Natural killer cell (primary cell): ENCODE data around the gene NUAK1. TPM values are rescaled to one million over a fixed set of nuclear protein-coding genes. Genes with fewer than 3 reads are reported as not detected.

Source experiments
- ATAC-seq, 3 donors: fragments of 150-1000 bp in 2 of 3; fragments of 200-7000 bp in 1 of 3; cut with Tn5 transposase; 1 replicate in 1 of 3; 2 replicates in 2 of 3; pipeline ENCODE4 v1.10.0; 2021; ENCODE audit warnings: mild to moderate bottlenecking in 2 of 3, moderate library complexity in 2 of 3
- DNase-seq, 2 donors: peaks; one replicate each; pipeline versions ENCODE4 v3.0.0 to v3.0.0-alpha.2; 2013 to 2021; ENCODE audit warnings: mixed read lengths in 1 of 2
- H3K27ac ChIP-seq: one replicate; pipeline ENCODE4 v1.5.1; 2013; ENCODE audit warnings: mild to moderate bottlenecking, low read length
- H3K27me3 ChIP-seq: one replicate; pipeline ENCODE4 v1.6.1; 2013; ENCODE audit warnings: low read length; ENCODE audit not compliant: control insufficient read depth, insufficient read depth
- H3K36me3 ChIP-seq: one replicate; pipeline ENCODE4 v1.6.1; 2013; ENCODE audit warnings: low read length; ENCODE audit not compliant: control insufficient read depth, insufficient read depth
- H3K4me1 ChIP-seq: one replicate; pipeline ENCODE4 v1.6.1; 2013; ENCODE audit warnings: low read length; ENCODE audit not compliant: control insufficient read depth, insufficient read depth
- H3K4me3 ChIP-seq: one replicate; pipeline ENCODE4 v1.5.1; 2013; ENCODE audit warnings: low read length
- H3K9me3 ChIP-seq: one replicate; pipeline ENCODE4 v1.6.1; 2013; ENCODE audit warnings: low read length; ENCODE audit not compliant: control insufficient read depth, insufficient read depth
- H3K27ac Mint-ChIP-seq, 2 donors: one replicate each; pipeline ENCODE4 v1.8.0; 2022; ENCODE audit warnings: mild to moderate bottlenecking in 2 of 2, mixed read lengths in 2 of 2, moderate library complexity in 1 of 2
- H3K27me3 Mint-ChIP-seq, 2 donors: one replicate each; pipeline ENCODE4 v1.8.0; 2022; ENCODE audit warnings: low read depth in 2 of 2, mixed read lengths in 2 of 2
- H3K36me3 Mint-ChIP-seq: one replicate; pipeline ENCODE4 v1.8.0; 2022; ENCODE audit warnings: mixed read lengths
- H3K4me1 Mint-ChIP-seq, 2 donors: one replicate each; pipeline ENCODE4 v1.8.0; 2022; ENCODE audit warnings: mixed read lengths in 2 of 2
- H3K4me3 Mint-ChIP-seq: one replicate; pipeline ENCODE4 v1.8.0; 2022; ENCODE audit warnings: mild to moderate bottlenecking, moderate library complexity, mixed read lengths
- H3K9me3 Mint-ChIP-seq, 2 donors: one replicate each; pipeline ENCODE4 v1.8.0; 2022; ENCODE audit warnings: mixed read lengths in 2 of 2
- WGBS: methylation state at CpG from one replicate; pipeline ENCODE4 v1.1.7; 2013; ENCODE audit warnings: missing lambda C conversion rate; ENCODE audit not compliant: insufficient coverage; 5-methylcytosine and 5-hydroxymethylcytosine counted together
- intact Hi-C: fragments of 100-400 bp; cut with micrococcal nuclease; formaldehyde crosslinking; loops from one replicate; pipeline ENCODE4 v1.14.2; 2022
- total RNA-seq, 4 donors: library from RNA; stranded (reverse); fragments of 120-200 nt in 1 of 4; gene quantifications; one replicate each; pipeline versions ENCODE4 v1.2.3 to v1.2.4, GENCODE V29; 2013 to 2022
- TF ChIP-seq, protein P1 (sequence below): fragments of 200-600 bp; IDR thresholded peaks from one replicate; pipeline ENCODE4 v1.8.0; 2022; ENCODE audit warnings: antibody characterized with exemption

NUAK1 gene
- total RNA-seq, 3 donors from 2014 or later (not counting 1 experiment from before 2014, with no cell fraction given), result 1.4 to 10.9 (median 3.4) TPM

DNA sequence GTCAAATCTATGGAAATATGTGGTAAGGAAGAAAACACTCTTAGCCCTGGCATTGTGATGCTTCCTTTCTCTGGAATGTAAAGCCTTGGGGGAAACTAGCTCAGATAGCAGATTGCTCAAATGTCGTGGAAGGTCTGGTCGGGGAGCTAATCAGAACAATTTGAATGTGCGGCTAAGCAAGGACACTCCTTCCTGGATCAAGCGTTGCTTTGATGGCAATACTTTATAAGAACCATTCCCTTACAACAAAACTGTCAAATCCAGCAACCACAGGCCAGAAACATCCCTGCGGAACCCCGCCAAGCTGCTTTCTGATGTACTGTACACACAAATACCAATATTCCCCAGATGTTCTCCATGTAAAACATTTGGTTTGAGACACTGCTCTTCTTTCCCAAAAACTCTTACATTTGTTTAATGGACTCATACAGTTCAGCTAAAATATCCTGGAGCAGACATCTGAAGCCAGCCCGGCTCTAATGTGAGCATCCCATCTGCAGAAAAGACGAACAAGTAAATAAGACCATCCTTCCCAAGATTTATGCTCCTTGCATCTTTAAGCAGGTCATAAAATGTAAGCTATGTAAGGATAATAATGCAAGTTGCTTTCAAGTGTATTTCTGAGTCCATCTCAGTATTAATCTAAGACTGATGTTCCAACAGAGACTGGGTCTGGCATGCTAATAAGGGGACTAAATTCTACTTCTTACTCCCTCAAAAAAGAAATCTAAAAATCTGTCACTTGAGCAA, 20.2 kb downstream of the NUAK1 start:
- intact Hi-C loops, result no loop called here
- WGBS, result 85% methylated on average over 7 of the region's 8 CpGs

DNA sequence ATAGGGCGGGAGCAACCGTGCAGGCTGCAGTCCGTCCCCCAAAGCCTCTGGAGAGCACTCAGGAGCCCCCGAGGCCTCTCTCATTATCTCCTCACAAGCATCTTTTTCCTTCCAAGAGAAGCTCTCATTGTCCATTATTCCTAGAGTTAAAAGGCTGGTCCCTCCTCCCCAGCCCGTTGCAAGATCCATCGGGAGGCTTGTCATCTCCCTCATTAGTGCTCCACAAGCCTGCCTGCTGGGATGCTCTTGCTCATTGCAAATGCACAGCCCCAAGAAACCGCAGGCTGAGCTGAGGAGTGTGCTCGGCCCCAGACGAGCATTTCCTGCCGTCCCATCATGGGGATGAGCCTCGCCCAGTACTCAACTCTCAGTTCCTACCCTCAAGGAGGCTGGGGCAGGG, 23.3 kb downstream of the NUAK1 start:
- no peaks in the 10 kb centered on the region for H3K9me3 ChIP-seq
- 80% methylated on average over 11 of the region's 11 CpGs for WGBS
- H3K27me3 Mint-ChIP-seq, result peaks cover 6 to 25% of the 10 kb centered on the region in 2 donors
- no peak overlapping the region for H3K27ac Mint-ChIP-seq
- peaks cover 15 to 21% of the 10 kb centered on the region in 2 donors for H3K4me1 Mint-ChIP-seq
- TF ChIP-seq, protein P1, sequence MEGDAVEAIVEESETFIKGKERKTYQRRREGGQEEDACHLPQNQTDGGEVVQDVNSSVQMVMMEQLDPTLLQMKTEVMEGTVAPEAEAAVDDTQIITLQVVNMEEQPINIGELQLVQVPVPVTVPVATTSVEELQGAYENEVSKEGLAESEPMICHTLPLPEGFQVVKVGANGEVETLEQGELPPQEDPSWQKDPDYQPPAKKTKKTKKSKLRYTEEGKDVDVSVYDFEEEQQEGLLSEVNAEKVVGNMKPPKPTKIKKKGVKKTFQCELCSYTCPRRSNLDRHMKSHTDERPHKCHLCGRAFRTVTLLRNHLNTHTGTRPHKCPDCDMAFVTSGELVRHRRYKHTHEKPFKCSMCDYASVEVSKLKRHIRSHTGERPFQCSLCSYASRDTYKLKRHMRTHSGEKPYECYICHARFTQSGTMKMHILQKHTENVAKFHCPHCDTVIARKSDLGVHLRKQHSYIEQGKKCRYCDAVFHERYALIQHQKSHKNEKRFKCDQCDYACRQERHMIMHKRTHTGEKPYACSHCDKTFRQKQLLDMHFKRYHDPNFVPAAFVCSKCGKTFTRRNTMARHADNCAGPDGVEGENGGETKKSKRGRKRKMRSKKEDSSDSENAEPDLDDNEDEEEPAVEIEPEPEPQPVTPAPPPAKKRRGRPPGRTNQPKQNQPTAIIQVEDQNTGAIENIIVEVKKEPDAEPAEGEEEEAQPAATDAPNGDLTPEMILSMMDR, result no peak
- H3K4me3 ChIP-seq, result no peak overlapping the region
- peaks cover 30% of the 10 kb centered on the region for H3K4me1 ChIP-seq
- H3K4me3 Mint-ChIP-seq, result no peak overlapping the region
- ATAC-seq, result no peak
- no peaks in the 10 kb centered on the region for H3K36me3 Mint-ChIP-seq
- H3K27me3 ChIP-seq, result no peaks in the 10 kb centered on the region
- H3K36me3 ChIP-seq, result no peaks in the 10 kb centered on the region
- intact Hi-C loops, result no loop called here
- no peaks in the 10 kb centered on the region for H3K9me3 Mint-ChIP-seq
- H3K27ac ChIP-seq, result no peak overlapping the region
- no peak for DNase-seq

More for the DNA sequence above, 20.2 kb downstream of the NUAK1 start:
- no peaks in the 10 kb centered on the region for H3K36me3 Mint-ChIP-seq
- H3K36me3 ChIP-seq, result no peaks in the 10 kb centered on the region
- H3K4me1 ChIP-seq, result peaks cover 5% of the 10 kb centered on the region
- ATAC-seq (no peak), DNase-seq (no peak)
- H3K27ac Mint-ChIP-seq, result no peak overlapping the region
- H3K27ac ChIP-seq, result no peak overlapping the region
- H3K9me3 Mint-ChIP-seq, result no peaks in the 10 kb centered on the region
- no peaks in the 10 kb centered on the region for H3K27me3 ChIP-seq
- TF ChIP-seq, protein P1, result no peak
- no peak overlapping the region for H3K4me3 ChIP-seq
- no peak overlapping the region for H3K4me3 Mint-ChIP-seq
- no peaks in the 10 kb centered on the region for H3K9me3 ChIP-seq
- H3K4me1 Mint-ChIP-seq, result peaks cover 2 to 6% of the 10 kb centered on the region in 2 donors
- peaks cover 8 to 25% of the 10 kb centered on the region in 2 donors for H3K27me3 Mint-ChIP-seq

DNA sequence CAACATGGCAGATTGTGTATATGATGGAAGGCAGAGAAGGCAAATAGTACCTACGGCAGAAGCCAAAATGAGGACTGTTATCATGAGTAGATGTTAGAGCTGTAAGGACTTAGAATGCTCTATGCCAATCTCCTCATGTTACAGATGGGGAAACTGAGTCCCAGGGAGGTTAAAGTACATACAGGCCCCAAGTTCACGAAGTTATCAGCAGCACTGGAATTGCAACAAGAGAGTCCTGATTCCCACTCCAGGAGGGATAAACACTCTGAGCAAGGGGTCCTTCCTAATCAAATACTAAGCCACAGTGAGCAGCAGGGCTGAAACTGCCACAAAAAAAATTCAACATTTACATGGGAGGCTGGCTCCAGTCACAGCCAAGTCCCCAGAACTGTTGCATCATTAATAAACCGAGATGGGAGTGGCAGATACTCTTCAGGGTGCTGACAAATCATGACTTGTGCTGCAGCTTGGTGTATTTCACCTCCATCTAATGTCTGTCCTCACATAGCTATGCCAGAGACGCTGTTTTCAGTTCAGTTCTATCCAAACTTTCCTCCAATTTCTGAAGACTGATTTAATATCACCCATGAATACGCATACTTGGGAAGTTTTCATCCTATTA, 24.2 kb downstream of the NUAK1 start:
- H3K9me3 ChIP-seq, result no peaks in the 10 kb centered on the region
- Mint-ChIP-seq H3K4me1 (peaks cover 15 to 21% of the 10 kb centered on the region in 2 donors), H3K4me3 (no peak overlapping the region), H3K9me3 (no peaks in the 10 kb centered on the region), H3K27me3 (peaks cover 5 to 26% of the 10 kb centered on the region in 2 donors), H3K36me3 (no peaks in the 10 kb centered on the region), H3K27ac (no peak overlapping the region)
- H3K27me3 ChIP-seq, result no peaks in the 10 kb centered on the region
- ATAC-seq, result no peak
- no peaks in the 10 kb centered on the region for H3K36me3 ChIP-seq
- TF ChIP-seq, protein P1, result no peak
- no peak for DNase-seq
- no peak overlapping the region for H3K4me3 ChIP-seq
- peaks cover 34% of the 10 kb centered on the region for H3K4me1 ChIP-seq
- intact Hi-C loops, result no loop called here
- H3K27ac ChIP-seq, result no peak overlapping the region
- 83% methylated on average over 5 of the region's 5 CpGs for WGBS
